Measurements from ENCODE around the gene GSG1.
"Not testable (repeated sequence)": the region's sequence is repeated elsewhere in the genome, so short reads cannot be mapped to it uniquely, and the experiment has no call there.

GSG1 gene

DNA sequence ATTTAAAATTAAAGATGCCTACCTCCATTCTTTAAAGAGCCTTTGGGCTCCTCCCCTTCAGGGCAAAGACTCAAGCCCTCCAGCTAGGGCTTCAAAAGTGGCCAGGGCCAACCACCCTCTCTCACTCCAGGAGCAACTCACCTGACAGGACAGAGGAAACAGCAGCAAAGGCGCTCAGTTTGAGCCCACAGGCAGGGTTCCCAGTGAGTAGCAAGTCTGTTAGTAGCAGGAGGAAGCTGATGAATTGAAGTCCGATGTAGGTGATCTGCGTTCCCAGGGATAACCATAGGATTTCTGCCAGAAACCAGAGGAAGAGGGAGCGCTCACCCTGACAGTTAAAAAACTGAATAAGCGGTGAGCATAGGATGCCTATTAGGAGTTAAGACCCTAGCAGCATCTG is 15.7 kb downstream of the GSG1 start:
- DNase-seq = no peak

DNA sequence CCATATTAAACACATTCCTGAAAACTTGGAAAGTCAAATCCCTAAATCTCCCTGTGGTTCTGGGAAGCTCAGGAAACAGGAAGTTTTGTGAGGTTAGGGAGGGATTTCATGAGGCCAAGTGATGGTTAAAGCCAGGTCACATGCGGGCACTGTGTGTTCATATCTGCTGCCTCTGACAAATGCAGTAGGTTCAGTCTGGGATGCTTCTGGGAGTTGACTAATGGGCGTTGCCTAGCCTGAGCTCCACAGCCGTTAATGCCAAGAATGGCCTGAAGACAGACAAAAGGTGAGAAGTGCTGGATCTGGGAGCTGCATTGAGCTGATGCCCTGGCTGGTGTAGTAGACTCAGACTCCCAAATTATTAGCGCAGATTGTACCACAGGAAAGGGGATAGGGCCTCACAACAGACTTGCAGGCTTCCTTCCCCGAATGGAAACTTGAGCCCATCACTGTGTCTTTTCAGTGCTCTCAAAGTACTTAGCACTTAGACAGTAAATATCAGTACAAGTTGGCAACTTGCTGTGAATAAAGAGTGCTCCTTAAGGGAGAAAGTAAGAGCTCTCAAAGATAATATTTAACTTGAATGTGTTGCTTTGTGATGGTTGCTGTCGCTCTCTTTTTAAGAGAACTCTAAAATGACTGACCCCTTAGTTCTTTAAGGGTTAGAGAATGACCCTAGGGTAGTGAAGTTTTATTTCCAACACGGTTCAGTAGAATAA is 17.3 kb downstream of the GSG1 start:
- DNase-seq = no peak

DNA sequence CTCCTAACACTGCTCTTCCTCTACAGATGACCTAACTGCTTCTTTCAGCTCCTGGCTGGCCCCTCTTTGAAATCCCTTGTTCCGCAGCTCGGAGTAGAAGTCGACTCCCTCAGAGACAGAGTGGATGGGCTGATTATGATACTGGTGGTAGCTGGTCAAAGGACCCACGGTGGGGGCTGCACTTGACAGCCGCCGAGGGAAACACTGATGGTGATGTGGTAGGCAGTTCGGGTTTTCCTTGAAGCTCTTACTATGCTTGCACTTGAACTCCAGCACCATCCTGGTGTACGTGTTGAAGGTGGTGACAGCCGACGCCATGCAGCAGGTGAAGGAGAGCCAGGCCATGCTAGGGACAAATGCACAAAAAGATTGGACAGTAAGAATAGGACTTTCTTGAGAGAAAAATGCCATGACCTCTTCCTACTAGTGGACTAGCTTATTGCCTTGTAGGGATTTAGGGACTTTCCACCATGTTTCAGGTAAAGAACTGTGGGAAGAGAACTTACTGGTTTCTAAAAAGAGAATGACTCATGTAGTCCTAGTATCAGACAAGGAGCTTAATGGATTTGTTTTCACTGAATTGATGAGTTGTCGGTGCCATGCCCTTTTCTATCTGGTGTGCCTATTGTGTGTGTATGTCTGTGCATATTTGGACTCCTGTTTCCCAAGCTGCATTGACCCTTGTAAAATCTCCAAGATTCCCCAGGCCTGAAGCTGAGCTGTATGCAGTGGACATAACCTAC is 18.4 kb downstream of the GSG1 start:
- DNase-seq = no peak

DNA sequence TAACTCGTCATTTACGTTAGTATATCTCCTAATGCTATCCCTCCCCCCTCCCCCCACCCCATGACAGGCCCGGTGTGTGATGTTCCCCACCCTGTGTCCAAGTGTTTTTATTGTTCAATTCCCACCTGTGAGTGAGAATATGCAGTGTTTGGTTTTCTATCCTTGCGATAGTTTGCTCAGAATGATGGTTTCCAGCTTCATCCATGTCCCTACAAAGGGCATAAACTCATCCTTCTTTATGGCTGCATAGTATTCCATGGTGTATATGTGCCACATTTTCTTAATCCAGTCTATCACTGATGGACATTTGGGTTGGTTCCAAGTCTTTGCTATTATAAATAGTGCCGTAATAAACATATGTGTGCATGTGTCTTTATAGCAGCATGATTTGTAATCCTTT is 19.8 kb downstream of the GSG1 start:
- not testable (repeated sequence) for DNase-seq

DNA sequence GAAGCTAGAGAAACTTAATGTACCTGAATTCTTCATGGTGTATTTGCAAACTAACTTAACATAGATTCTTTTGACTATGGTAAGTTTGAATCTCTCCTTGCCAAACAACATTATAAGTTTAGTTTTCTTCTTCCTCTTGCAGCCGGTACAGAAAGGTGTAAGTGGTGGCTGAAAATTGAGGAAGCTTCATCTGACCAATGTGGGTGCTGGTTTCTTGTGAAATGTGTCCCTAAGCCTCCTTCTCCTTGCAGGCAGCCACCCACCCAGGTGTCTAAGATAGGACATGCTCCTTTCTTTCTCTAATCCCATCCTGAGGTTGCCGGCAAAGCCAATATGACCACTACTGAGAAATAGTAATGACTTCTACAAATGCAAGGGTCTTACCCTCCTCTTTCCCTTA is 20.6 kb downstream of the GSG1 start:
- DNase-seq = no peak

DNA sequence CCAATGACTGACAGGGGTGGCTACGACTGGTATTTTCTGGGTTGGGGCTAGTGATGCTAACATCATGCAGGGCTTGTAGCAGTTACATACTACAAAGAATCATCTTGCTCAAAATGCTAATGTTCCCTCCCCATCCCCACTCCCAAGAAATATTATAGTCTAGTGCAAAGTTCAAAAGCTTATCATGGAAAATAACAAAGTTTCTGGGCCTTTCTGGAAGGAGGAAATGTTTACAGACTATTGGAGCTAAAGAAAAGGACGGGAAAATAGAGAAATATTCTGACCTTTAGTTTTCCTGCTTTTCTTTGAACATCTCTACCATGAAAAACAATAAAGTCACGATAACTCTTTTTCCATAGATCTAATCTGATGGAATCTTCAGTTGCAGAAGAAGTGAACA is 23.2 kb downstream of the GSG1 start:
- DNase-seq = no peak

DNA sequence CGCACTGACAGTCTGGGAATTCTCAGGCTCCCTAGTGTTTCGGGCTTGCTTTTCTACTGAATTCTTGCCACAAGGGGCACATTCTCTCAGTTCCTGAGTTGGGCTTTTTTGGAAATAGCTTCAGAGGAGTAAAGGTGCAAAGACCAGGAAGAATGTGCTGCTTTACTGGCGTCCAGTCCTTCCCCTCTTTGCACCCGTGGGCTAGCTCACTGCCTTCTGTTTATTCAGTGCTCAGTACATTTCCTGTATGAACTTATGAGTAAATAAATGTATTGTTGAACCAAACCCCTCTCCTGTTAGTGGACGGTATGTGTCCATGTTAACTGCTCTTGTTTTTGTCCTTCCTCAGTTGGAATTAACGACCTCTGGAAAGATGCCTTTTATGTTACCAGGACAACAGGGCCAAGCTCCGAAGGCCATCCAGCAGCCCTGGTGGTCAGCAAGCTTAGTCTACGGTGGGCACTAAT is 24.0 kb downstream of the GSG1 start:
- DNase-seq = no peak

DNA sequence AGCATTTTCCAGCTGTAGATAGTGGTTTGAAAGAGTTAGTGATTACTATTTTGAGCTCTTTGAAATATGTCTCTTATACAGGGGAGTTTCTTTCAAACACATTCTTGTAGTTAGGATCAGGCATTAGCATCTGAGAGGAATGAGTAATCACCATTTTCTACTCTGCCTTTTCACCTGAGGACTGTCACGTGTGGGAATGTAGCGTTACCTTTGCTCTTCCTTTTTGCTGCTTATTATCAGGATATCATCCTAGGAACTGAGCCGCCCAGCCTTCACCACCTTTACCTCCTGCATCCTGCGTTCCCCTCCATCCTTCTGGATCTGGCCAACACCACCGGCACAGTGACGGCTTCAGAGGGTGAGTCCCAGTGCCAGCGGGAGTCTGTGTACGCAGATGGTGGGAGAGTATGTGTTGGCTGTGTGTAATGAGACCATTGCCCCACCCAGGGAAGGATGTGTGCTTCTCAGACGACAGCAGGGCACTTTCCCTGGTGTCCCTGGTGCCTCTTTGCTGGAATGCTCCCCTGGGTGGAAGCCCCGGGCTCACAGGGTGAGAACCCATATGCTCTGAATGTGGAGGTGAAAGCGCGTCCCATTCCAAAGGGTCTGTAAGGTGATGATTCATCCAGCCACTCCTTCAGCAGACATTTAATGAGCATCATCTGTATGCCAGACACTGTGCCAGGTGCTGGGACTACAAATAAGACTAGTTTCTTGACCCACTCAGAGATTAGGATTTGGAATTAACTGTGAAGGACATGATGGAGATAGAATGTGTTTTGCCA is 27.5 kb downstream of the GSG1 start:
- DNase-seq = no peak

DNA sequence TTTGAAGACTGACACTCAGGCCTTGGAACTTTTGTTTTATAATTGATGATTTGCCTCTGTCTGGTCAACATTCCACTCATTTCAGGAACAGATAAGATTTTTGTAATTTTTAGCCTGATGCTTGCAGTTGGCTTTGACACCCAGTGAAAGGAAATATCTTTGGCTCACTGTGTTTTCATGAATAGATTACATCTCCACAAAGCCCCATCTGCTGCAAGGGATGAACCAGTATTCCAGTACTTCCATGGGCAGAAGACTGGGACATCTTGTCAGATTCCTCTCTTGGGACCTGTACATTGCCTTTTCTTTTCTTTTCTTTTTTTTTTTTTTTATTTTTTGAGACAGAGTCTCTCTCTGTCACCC is 28.4 kb downstream of the GSG1 start:
- DNase-seq = no peak

DNA sequence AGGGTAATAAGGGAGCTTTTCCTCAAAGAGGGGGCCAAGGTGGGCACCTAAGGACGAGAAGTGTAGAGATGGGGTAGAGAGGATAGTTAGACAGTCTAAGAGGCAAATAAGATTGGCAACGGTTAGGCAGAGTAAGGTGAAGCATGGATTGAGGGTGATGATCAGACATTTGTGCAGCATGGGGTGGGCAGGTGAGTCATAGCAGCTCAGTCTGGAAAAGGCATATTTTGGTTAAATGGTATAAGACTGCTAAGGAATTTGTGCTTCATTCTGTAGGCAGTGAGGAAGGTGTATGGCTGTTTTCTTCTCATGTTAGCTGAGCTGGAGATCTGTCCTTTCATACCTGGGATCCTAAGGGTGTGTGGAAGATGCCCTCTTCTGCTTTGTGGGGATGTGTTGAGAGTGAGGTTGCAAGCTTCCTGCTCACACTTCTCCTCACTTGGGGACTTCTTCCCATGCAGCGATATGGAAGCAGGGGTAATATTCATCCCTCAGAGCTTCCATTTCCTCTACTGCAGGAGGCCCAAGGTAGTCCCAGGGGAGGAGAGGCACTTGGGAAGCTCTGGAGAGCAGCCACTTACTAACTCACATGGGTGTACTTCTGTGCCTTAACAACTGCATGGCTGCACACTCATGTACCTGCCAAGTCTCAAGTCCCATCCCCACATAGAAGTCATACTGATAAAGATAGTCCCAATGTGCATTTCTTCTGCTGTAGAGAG is 28.9 kb downstream of the GSG1 start:
- DNase-seq = no peak

DNA sequence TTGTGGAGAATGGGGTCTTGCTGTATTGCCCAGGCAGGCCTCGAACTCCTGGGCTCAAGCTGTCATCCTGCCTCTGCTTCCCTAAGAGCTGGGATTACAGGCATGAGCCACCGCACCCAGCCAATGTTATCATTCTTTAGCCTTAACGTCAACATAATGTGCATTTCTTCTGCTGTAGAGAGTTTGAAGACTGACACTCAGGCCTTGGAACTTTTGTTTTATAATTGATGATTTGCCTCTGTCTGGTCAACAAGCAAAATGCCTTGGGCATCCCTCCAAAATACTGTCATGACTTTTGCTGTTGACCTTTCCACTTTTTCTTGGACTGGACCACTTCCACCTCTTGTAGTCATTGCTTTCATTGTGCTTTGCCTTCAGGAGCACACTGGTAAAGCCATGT is 30.3 kb downstream of the GSG1 start:
- no peak for DNase-seq

DNA sequence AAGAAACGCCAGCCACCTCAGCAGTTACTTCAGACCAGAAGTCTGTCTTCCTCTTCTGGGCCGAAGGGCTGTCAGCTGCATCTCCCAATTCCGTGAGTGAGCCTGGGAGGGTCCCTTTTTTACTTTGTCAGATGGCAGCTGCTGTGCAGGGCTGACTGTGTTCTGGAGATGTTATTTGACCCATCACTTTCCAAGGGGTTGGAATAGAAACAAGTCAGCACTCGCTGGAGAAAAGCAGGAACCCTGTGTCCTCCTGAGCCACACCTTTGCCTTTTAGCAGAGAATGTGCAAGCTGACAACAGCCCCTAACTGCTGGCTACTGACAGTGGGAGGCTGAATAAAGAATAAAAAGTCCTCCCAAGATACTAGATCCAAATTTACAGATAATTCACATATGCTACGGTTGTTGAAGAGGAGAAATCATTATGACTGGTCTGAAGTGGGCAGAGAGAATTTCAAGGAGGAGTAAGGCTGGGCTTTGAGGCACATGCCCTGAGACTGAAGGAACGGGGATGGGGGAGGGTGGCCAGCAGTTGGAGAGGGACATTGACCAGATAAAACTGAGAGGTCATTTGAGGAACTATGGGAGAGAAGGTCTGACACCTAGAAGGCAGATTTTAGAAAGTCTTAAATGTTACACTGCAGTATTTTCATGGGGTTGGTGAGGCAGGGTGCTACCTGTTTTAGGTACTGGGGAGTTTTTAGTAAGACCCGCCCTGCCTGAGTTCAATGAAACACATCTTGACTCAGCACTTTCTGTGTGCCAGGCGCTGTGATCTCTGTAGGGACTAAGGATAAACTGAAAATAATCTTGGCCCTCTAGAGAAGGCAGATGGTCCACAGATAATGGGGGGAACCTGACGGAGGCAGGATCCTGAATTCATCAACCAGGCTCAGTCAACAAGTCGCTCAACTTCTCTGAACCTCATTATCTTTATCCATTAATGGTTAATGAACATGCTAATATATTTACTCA is 31.9 kb downstream of the GSG1 start:
- DNase-seq = no peak

DNA sequence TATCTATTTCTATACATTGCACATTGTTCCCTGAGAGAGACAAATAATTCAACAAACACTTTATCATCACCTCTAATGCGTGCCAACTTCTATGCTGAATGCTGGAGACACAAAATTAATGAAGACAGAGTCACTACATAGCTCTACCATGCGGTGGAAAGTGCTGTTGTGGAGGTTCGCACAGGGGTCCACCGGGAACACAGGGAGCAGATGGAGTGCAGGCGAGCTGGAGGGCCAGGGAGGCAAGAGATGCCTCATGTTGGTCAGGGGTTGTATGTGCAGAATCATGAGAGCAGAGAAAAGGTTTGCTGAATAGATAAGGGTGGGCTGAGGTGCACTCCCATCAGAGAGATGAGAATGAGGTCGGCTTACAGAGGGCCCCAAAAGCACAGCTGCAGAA is 34.1 kb downstream of the GSG1 start:
- DNase-seq = no peak

DNA sequence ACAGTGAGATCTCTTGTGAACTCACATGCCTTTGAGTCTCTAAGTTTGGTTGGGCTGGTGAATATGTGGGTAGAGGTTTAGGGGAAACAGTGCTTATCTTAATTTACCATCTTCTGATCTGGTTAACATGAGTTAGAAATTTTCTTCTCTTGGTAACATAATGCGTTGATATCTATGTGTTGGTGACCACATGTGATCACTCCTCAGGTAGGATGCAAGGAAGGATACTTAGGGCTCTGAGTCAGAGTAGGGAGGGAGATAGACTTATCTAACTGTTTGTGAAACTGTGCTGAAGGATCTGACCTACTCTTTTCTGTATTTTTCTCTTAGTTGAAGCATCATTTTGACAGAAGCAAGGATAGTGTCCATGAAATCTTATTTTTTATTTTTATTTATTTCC is 36.1 kb downstream of the GSG1 start:
- DNase-seq = no peak

DNA sequence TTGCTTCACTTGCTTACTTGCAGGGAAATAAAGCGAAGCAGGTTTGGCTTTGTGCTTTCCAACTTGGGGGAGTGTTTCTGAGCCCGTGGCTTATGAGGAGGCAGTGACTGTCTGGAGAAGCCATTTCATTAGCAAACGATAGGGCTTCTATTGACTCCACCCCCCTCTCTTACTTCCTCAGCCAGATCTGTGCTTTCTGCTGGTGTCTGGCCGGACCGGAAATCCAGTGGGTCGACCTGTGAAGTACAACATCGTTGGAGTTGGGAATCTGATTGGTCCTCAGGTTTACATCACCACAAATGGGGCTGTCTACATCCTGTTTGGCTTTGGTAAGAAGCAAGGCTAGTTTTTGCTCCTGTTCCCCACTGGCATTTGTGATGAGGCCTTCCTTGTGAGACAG is 37.0 kb downstream of the GSG1 start:
- DNase-seq = no peak

DNA sequence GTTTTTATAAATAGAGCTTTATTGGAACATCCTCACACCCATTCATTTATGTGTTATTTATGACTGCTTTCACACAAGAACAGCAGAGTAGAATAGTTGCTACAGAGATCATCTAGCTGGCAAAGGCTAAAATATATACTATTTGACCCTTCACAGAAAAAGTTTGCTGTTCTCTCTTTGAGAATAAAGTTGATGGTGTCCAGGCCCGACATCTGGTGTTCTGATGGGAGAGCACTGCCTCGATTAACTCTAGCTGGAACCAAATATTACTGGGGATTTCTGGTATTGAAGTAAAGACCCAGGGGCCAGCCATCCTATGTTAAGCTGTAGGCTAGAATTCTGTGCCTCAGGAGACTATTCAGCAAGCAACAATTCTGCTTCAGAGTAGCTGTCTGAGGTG is 37.5 kb downstream of the GSG1 start:
- DNase-seq = no peak

DNA sequence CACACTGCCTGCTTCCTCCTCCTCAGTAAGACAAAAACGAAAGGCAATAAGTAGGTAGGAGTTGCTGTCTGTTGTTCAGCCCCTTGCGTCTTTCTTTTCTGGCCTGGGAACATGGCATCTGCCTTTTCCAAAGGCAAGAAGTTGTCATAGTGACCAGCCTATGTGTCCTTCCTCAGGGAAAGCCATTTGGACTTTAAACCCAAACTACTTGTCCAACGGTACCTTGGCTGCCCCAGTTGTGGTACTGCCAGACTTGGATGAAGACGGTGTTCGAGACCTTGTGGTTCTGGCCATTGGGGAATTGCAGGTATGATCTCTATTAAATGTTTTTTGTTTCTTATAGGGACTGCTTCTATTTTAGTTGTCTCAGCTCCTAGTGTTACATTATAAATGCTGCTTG is 40.8 kb downstream of the GSG1 start:
- no peak for DNase-seq

DNA sequence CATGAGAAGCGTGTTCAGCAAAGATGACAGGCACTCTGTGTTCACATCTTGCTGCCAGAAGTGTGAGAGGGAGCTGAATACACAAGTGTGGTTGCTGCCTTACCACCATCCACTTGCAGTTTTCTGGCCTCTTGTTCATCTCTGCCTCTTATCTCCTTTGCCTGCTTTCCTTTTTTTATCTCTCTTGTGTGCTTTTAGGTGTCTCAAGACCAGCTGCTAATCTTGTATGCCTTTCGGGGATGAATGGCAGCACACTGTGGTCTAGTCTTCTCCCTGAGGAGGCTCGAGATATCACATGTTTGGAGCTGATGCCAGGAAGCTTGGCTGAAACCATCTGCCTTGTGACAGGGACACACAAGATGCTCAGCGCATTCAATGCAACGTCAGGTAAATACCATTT is 42.1 kb downstream of the GSG1 start:
- DNase-seq = no peak

DNA sequence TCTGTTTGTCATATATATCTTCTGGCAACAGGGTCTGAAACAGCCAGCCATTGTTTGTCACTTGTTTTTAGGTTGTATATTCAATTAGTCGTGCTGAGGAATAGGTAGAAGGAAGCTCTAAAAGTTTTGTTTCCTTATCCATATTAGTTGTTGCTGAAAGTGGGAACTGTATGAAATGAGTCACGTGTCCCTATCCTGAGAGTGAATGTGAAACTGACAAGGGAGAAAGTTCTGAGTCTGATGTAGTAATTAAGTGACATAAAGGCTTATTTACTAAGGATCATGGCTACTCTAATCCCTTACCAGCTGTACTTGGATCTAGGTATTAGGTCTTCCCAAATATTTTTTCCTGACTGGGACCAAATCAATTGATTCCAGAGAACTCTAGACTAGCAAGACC is 42.9 kb downstream of the GSG1 start:
- DNase-seq = no peak

DNA sequence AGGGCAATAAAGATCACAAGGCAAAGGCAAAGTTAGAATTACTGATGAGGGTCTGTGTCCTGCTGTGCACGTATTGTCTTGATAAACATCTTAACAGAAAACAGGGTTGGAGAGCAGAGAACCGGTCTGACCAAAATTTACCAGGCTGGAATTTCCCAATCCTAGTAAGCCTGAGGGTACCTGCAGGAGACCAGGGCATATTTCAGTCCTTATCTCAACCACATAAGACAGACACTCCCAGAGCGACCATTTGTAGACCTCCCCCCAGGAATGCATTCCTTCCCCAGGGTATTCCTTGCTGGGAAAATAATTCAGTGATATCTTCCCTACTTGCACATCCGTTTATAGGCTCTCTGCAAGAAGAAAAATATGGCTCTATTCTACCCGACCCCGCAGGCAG is 49.9 kb downstream of the GSG1 start:
- DNase-seq = not testable (repeated sequence)

DNA sequence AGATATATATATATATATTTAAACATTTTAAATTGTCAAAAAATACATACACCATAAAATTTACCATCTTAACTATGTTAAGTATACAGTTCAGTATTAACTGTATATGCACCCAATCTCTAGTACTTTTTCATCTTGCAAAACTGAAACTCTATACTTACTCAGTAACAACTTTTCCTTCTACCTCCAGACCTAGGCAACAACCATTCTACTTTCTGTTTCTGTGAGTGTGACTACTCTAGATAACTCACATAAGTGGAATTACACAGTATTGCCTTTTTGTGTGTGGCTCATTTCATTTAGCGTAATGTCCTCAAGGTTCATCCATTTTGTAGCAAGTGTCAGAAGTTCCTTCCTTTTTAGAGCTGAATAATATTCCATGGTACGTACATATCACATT is 51.0 kb downstream of the GSG1 start:
- DNase-seq = no peak

DNA sequence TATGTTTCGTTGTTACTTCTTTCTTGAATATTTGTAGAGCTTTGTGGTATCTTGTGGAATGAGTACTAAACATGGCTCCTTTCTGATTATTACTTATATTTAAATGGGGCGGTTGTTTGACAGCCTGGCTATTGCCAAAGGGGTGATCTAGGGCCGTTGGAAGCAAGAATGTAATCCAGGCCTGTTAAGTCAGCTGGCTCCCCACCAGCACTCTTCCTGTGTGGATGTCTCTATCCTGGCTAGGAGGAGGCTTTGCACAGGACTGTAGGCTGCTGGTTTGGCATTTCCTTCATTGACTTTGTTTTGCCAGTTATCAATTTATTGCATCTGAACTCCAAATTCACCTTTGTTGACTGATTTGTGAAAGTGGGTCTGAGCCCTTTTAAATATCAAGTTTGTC is 53.7 kb downstream of the GSG1 start:
- no peak for DNase-seq

All from stimulated activated CD4-positive, alpha-beta T cell treated with anti-CD3 and anti-CD28 coated beads, Interleukin-4, amount 100 ng/mL, for 24 hours (primary cell).